ENCODE data around the gene PABPN1. TPM values are rescaled to one million over a fixed set of nuclear protein-coding genes. Genes with fewer than 3 reads are reported as not detected.
A peak's percentile ranks its signal among the peaks of the same experiment; 100 is the strongest.

PABPN1 gene
- polyA plus RNA-seq, 3 donors, result 54.4 to 356 (median 64.6) TPM

DNA sequence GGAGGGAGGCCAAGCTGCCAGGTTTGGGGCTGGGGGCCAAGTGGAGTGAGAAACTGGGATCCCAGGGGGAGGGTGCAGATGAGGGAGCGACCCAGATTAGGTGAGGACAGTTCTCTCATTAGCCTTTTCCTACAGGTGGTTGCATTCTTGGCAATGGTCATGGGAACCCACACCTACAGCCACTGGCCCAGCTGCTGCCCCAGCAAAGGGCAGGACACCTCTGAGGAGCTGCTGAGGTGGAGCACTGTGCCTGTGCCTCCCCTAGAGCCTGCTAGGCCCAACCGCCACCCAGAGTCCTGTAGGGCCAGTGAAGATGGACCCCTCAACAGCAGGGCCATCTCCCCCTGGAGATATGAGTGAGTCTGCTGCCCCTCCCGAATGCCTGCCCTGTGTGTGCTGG lies 51.8 kb downstream of the PABPN1 start:
- Histone ChIP-seq H3K9ac (ENCODE audit: insufficient read depth, low read length, poor library complexity, severe bottlenecking) (peak overlapping the region; percentile 8), H3K9me3 (replicated peaks in 1 of 2; ENCODE audit: control insufficient read depth in 1 of 2, insufficient read depth in 1 of 2, low read length in 2 of 2) (no peaks in the 10 kb centered on the region), H2AFZ (ENCODE audit: insufficient read depth, low read depth, low read length, poor library complexity, severe bottlenecking) (no peak overlapping the region), H3K79me2 (ENCODE audit: insufficient read depth, low read length) (no peaks in the 10 kb centered on the region), H3K27me3 (ENCODE audit: control insufficient read depth in 2 of 2, insufficient read depth in 2 of 2, low read length in 2 of 2) (peaks cover 0 to 2% of the 10 kb centered on the region in 2 donors), H3K27ac (ENCODE audit: low read depth in 1 of 2, low read length in 2 of 2) (no peak overlapping the region), H3K36me3 (replicated peaks in 1 of 2; ENCODE audit: control insufficient read depth in 1 of 2, insufficient read depth in 2 of 2, low read length in 2 of 2) (no peaks in the 10 kb centered on the region), H3K4me2 (replicated peaks; ENCODE audit: extremely low read depth, low read length, poor library complexity, severe bottlenecking) (no peak overlapping the region), H4K20me1 (ENCODE audit: insufficient read depth, low read length) (no peaks in the 10 kb centered on the region), H3K4me1 (ENCODE audit: control insufficient read depth in 1 of 2, insufficient read depth in 2 of 2, low read length in 2 of 2) (no peaks in the 10 kb centered on the region), H3K4me3 (replicated peaks in 1 of 3; ENCODE audit: low read depth in 2 of 3, low read length in 3 of 3) (no peak overlapping the region)
- intact Hi-C loops (cut with micrococcal nuclease), result no loop called here
- H3K9me3 Mint-ChIP-seq, result peaks cover 0 to 3% (median 0%) of the 10 kb centered on the region in 7 donors
- H3K4me3 Mint-ChIP-seq, result no peak overlapping the region
- H3K36me3 Mint-ChIP-seq, result no peaks in the 10 kb centered on the region
- WGBS (ENCODE audit: insufficient coverage), result 100% methylated on average over 1 of the region's 3 CpGs
- DNase-seq, result no peak
- H3K27ac Mint-ChIP-seq, result no peak overlapping the region
- H3K27me3 Mint-ChIP-seq (ENCODE audit: low read depth in 3 of 3), result peaks cover 6 to 12% (median 8%) of the 10 kb centered on the region in 3 donors
- TF ChIP-seq, protein P1, sequence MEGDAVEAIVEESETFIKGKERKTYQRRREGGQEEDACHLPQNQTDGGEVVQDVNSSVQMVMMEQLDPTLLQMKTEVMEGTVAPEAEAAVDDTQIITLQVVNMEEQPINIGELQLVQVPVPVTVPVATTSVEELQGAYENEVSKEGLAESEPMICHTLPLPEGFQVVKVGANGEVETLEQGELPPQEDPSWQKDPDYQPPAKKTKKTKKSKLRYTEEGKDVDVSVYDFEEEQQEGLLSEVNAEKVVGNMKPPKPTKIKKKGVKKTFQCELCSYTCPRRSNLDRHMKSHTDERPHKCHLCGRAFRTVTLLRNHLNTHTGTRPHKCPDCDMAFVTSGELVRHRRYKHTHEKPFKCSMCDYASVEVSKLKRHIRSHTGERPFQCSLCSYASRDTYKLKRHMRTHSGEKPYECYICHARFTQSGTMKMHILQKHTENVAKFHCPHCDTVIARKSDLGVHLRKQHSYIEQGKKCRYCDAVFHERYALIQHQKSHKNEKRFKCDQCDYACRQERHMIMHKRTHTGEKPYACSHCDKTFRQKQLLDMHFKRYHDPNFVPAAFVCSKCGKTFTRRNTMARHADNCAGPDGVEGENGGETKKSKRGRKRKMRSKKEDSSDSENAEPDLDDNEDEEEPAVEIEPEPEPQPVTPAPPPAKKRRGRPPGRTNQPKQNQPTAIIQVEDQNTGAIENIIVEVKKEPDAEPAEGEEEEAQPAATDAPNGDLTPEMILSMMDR (IDR thresholded peaks at IDR 0.05), result no peak
- H3K4me1 Mint-ChIP-seq, result no peaks in the 10 kb centered on the region

Other genes starting within 250 kb of the PABPN1 start
- gene ACIN1, start 226.3 kb upstream of the PABPN1 start, polyA plus RNA-seq, result 100 to 1,000 TPM in 1 of 3 donors, 1 to 10 TPM in 2; 2.8 to 159 (median 5.4) TPM
- gene C14orf119, start 226.0 kb upstream of the PABPN1 start, polyA plus RNA-seq, result 100 to 1,000 TPM in 2 of 3 donors, 10 to 100 TPM in 1; 17.5 to 110 (median 106) TPM
- not detected for gene CIROP, start 216.5 kb upstream of the PABPN1 start, polyA plus RNA-seq
- 1 to 10 TPM in 2 of 3 donors, under 1 TPM in 1; 0.73 to 1.5 (median 1.3) TPM for gene CEBPE, start 202.2 kb upstream of the PABPN1 start, polyA plus RNA-seq
- under 1 TPM; 0.05 to 0.53 (median 0.25) TPM for gene SLC7A8, start 137.8 kb upstream of the PABPN1 start, polyA plus RNA-seq
- not detected for gene RNF212B, start 83.5 kb upstream of the PABPN1 start, polyA plus RNA-seq
- 1 to 10 TPM; 3.5 to 5.4 (median 4.1) TPM for gene HOMEZ, start 35.3 kb upstream of the PABPN1 start, polyA plus RNA-seq
- 10 to 100 TPM in 1 of 3 donors, under 1 TPM in 2; 0.81 to 16.7 (median 0.88) TPM for gene PPP1R3E, start 18.6 kb upstream of the PABPN1 start, polyA plus RNA-seq
- gene BCL2L2, start 14.6 kb upstream of the PABPN1 start, polyA plus RNA-seq, result 10 to 100 TPM in 1 of 3 donors, 1 to 10 TPM in 1, under 1 TPM in 1; 0.90 to 23.7 (median 1.4) TPM
- not detected for gene SLC22A17, start 31.4 kb downstream of the PABPN1 start, polyA plus RNA-seq
- not detected for gene EFS, start 43.7 kb downstream of the PABPN1 start, polyA plus RNA-seq
- gene IL25, start 51.4 kb downstream of the PABPN1 start, polyA plus RNA-seq, result not detected
- 1 to 10 TPM in 1 of 3 donors, under 1 TPM in 1, not detected in 1; 0.93 to 1.1 TPM for gene CMTM5, start 55.6 kb downstream of the PABPN1 start, polyA plus RNA-seq
- gene MYH6, start 86.8 kb downstream of the PABPN1 start, polyA plus RNA-seq, result not detected
- gene MYH7, start 114.2 kb downstream of the PABPN1 start, polyA plus RNA-seq, result not detected
- 10 to 100 TPM; 22.7 to 44.5 (median 26.8) TPM for gene NGDN, start 148.2 kb downstream of the PABPN1 start, polyA plus RNA-seq
- under 1 TPM in 2 of 3 donors, not detected in 1; 0.01 to 0.07 TPM for gene ZFHX2, start 230.3 kb downstream of the PABPN1 start, polyA plus RNA-seq
- 10 to 100 TPM; 15.3 to 18.2 (median 17.0) TPM for gene THTPA, start 234.8 kb downstream of the PABPN1 start, polyA plus RNA-seq
- 100 to 1,000 TPM in 1 of 3 donors, 10 to 100 TPM in 2; 32.2 to 437 (median 37.0) TPM for gene AP1G2, start 246.3 kb downstream of the PABPN1 start, polyA plus RNA-seq